DMS 273 (cell line): ENCODE data around the gene RAB3C.
"Not testable (repeated sequence)": the region's sequence is repeated elsewhere in the genome, so short reads cannot be mapped to it uniquely, and the experiment has no call there.

Source experiments
- DNase-seq: peaks from one replicate; lab custom pipeline; 2025; ENCODE audit not compliant: unreplicated experiment; lab: John Stamatoyannopoulos, UW

RAB3C gene, protein sequence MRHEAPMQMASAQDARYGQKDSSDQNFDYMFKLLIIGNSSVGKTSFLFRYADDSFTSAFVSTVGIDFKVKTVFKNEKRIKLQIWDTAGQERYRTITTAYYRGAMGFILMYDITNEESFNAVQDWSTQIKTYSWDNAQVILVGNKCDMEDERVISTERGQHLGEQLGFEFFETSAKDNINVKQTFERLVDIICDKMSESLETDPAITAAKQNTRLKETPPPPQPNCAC

GRCh38 chr5:58582803-58583491 lies at the start of gene RAB3C:
TSS of gene RAB3C (plus strand) at chr5:58583075. CDS start at chr5:58583209, 134 bp downstream.
- peak; percentile 97 for DNase-seq

DNA sequence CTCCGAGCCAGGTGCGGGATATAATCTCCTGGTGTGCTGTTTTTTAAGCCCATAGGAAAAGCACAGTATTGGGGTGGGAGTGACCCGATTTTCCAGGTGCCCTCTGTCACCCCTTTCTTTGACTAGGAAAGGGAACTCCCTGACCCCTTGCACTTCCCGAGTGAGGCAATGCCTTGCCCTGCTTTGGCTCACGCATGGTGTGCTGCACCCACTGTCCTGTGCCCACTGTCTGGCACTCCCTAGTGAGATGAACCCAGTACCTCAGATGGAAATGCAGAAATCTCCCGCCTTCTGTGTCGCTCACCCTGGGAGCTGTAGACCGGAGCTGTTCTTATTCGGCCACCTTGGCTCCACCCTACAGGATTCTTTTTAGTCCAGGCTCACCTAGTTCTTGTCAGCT lies 40.9 kb upstream of the RAB3C start:
- DNase-seq, result not testable (repeated sequence)

DNA sequence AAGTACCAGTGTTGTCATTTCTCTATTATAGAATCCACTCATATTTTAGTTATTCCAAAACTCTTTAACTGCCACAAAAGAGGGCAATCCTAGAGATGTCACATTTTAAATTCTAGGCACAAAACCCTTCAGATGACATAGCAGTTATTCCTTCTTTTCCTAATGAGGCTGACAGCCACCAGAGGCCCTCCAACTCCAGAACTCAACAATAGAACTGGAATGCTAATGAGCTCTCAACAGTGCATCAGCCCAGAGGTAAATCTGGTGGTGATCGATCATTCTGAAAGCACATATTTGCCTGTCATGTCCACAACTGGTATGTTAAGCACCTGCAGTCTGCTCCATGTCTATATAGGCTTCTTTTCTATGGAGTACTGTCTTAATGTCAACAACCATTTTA lies 40.2 kb upstream of the RAB3C start:
- DNase-seq, result no peak

DNA sequence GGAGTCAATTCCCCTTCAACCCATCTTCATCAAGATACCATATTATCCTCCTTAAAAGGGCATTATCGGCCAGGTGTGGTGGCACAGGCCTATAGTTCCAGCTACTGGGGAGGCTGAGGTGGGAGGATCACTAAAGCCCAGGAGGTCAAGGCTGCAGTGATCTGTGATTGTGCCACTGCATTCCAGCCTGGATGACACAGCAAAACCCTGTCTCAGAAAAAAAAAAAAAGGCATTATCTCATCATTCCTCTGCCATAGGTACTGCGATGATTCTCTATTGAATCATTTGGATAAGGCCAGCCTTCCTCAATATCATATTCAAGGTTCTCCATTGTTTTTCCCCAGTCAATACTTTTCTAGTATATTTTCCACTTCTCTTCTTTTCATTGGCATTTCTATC lies 39.2 kb upstream of the RAB3C start:
- no peak for DNase-seq

GRCh38 chr5:58544195-58544594 lies 38.7 kb upstream of the RAB3C start:
- no peak for DNase-seq

GRCh38 chr5:58544926-58545325 lies 37.9 kb upstream of the RAB3C start:
- no peak for DNase-seq

GRCh38 chr5:58545912-58546311 lies 37.0 kb upstream of the RAB3C start:
- no peak for DNase-seq

- no peak for DNase-seq
These were observed 34.8 kb upstream of the RAB3C start for GRCh38 chr5:58548068-58548467.

DNA sequence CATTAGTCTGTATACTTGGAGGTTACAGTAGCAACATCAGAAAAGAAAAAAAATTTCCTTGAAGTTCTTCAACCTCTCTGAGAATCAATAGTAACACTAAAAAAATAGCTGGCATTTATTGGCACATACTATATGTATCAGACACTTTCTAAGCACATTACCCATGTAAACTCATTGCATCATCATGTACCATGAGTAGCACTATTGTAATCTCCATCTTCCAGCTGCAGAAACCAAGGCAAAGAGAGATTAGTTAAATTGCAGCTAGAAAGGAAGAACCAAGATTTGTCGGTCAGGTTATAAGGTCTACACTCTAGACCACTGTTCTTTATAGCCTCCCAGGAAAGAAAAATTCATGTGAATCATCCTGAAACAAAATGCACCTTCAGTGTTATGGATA lies 31.4 kb upstream of the RAB3C start:
- DNase-seq, result no peak

DNA sequence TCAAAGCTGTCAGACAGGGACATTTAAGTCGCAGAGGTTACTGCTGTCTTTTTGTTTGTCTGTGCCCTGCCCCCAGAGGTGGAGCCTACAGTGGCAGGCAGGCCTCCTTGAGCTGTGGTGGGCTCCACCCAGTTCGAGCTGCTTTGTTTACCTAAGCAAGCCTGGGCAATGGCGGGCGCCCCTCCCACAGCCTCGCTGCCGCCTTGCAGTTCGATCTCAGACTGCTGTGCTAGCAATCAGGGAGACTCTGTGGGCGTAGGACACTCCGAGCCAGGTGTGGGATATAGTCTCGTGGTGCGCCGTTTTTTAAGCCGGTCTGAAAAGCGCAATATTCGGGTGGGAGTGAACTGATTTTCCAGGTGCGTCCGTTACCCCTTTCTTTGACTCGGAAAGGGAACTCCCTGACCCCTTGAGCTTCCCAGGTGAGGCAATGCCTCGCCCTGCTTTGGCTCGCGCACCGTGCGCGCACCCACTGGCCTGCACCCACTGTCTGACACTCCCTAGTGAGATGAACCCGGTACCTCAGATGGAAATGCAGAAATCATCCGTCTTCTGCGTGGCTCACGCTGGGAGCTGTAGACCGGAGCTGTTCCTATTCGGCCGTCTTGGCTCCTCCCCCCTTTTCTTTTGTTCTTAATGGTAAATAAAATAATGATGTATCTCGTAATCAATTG lies 25.1 kb upstream of the RAB3C start:
- DNase-seq, result not testable (repeated sequence)

GRCh38 chr5:58563016-58563700 lies 19.7 kb upstream of the RAB3C start:
- not testable (repeated sequence) for DNase-seq

DNA sequence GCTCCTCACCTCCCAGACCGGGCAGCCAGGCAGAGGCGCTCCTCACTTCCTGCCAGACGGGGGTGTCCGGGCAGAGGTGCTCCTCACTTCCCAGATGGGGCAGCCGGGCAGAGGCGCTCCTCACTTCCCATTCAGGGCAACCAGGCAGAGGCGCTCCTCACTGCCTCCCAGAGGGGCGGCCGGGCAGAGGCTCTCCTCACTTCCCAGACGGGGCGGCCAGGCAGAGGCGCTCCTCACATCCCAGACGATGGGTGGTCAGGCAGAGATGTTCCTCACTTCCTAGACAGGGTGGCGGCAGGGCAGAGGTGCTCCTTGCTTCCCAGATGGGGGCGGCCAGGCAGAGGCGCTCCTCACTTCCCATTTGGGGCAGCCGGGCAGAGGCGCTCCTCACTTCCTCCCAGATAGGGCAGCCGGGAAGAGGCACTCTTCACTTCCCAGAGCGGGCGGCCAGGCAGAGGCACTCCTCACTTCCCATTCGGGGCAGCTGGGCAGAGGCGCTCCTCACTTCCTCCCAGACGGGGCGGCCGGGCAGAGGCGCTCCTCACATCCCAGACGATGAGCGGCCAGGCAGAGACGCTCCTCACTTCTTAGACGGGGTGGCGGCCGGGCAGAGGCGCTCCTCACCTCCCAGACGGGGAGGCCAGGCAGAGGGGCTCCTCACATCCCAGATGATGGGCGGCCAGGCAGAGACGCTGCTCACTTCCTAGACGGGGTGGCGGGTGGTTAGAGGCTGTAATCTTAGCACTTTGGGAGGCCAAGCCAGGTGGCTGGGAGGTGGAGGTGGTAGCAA lies 18.6 kb upstream of the RAB3C start:
- not testable (repeated sequence) for DNase-seq

DNA sequence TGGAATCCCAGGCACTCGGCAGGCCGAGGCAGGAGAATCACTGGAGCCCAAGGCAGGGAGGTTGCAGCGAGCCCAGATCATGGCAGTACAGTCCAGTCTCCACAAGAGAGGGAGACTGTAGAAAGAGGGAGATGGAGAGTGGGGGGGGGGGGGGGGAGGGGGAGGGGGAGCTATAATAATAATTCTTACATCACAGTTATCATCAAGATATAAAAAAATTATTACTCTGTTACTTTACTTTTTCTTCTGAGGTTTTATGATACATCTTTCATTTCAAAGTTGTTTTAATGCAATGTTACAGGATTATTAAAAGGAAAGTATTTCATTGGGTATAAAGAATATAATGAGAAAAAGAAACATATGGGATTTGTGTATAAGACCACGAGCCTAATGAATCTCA lies 17.8 kb upstream of the RAB3C start:
- DNase-seq, result no peak

- no peak for DNase-seq
These were observed 11.4 kb upstream of the RAB3C start for GRCh38 chr5:58571501-58571900.

DNA sequence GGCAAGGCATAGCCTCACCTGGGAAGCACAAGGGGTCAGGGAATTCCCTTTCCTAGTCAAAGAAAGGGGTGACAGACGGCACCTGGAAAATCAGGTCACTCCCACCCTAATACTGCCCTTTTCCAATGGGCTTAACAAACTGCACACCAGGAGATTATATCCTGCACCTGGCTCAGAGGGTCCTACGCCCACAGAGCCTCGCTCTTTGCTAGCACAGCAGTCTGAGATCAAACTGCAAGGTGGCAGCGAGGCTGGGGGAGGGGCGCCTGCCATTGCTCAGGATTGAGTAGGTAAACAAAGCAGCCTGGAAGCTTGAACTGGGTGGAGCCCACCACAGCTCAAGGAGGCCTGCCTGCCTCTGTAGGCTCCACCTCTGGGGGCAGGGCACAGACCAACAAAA lies 9.9 kb upstream of the RAB3C start:
- DNase-seq, result not testable (repeated sequence)

DNA sequence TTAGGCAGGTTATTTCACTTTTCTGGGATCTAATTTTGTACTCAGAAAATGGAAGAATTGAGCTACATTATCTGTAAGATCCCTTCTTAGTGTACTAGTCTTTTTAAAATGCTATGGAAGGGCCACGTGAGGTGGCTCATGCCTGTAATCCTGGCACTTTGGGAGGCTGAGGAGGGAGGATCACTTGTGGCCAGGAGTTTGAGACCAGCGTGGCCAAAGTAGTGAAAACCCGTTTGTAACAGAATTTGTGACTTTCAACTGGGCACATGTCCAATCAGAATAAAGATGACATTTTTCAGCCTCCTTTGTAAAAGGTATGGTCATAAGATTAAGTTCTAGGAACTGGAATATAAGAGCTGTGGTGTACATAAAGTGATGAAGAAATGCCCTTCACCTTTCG lies 3.1 kb upstream of the RAB3C start:
- DNase-seq, result no peak

GRCh38 chr5:58582019-58582802 lies 664 bp upstream of the RAB3C start:
- peak; percentile 57 for DNase-seq

- DNase-seq, result no peak
These were observed 13.1 kb downstream of the RAB3C start for GRCh38 chr5:58595952-58596351.

DNA sequence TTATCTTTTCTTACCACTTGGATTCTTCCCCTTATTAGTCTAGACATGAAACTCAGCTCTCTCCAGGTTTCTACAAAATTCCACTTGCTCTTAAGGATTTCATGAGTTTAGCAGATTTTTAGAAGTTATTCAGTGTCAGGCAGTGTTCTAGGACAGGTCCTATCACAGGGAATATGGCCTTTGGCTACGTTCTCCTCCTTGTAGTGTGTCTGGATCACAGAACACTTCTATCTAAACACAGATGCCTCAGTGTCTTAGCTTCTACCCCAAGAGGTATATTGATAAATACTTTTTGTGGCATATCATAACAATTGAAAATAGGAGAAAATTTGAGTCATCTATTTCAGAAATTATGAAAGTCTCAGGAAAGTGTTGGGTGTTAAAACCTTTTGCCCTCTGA lies 15.6 kb downstream of the RAB3C start:
- DNase-seq, result no peak

- DNase-seq, result no peak
These were observed 16.3 kb downstream of the RAB3C start for GRCh38 chr5:58599217-58599616.
